MM.1S (cell line): ENCODE results near the gene RNF227.

ENCODE experiments used
- DNase-seq: peaks from one replicate; pipeline ENCODE4 v3.0.0-alpha.2; 2015
- H2AFZ ChIP-seq: fragments of 300-600 bp; sonication (generic); 2 replicates; pipeline ENCODE4 v1.6.0; 2016; ENCODE audit warnings: antibody characterized with exemption, low read length
- H3F3A ChIP-seq: fragments of 300-600 bp; sonication (generic); 2 replicates; pipeline ENCODE4 v1.6.1; 2016; ENCODE audit warnings: mild to moderate bottlenecking, antibody characterized with exemption, low read length, moderate library complexity, mixed read lengths; ENCODE audit not compliant: insufficient read depth
- H3K27ac ChIP-seq: fragments of 300-600 bp; sonication (generic); 2 replicates; pipeline ENCODE4 v1.5.1; 2016; ENCODE audit warnings: mild to moderate bottlenecking, low read length
- H3K27me3 ChIP-seq: fragments of 300-600 bp; sonication (generic); replicated peaks from 2 replicates; pipeline ENCODE4 v1.6.0; 2016; ENCODE audit warnings: low read length; ENCODE audit not compliant: insufficient read depth
- H3K36me3 ChIP-seq: fragments of 300-600 bp; sonication (generic); replicated peaks from 2 replicates; pipeline ENCODE4 v1.6.1; 2016; ENCODE audit warnings: mild to moderate bottlenecking, low read length, mixed read lengths; ENCODE audit not compliant: insufficient read depth
- H3K4me1 ChIP-seq: fragments of 300-600 bp; sonication (generic); 2 replicates; pipeline ENCODE4 v1.6.1; 2016; ENCODE audit warnings: low read length, mixed read lengths
- H3K4me2 ChIP-seq: fragments of 300-600 bp; sonication (generic); 2 replicates; pipeline ENCODE4 v1.6.0; 2016; ENCODE audit warnings: low read depth, low read length
- H3K4me3 ChIP-seq: fragments of 300-600 bp; sonication (generic); 2 replicates; pipeline ENCODE4 v1.5.1; 2016; ENCODE audit warnings: low read length, mixed read lengths
- H3K79me2 ChIP-seq: fragments of 300-600 bp; sonication (generic); 2 replicates; pipeline ENCODE4 v1.6.1; 2016; ENCODE audit warnings: mixed run types, low read length, mixed read lengths
- H3K9ac ChIP-seq: fragments of 300-600 bp; sonication (generic); 2 replicates; pipeline ENCODE4 v1.6.1; 2016; ENCODE audit warnings: low read length, mixed read lengths
- H3K9me2 ChIP-seq: fragments of 300-600 bp; sonication (generic); replicated peaks from 2 replicates; pipeline ENCODE4 v1.6.1; 2016; ENCODE audit warnings: mild to moderate bottlenecking, low read length, mixed read lengths; ENCODE audit not compliant: insufficient read depth
- H3K9me3 ChIP-seq: fragments of 300-600 bp; sonication (generic); replicated peaks from 2 replicates; pipeline ENCODE4 v1.6.1; 2016; ENCODE audit warnings: mild to moderate bottlenecking, low read length, mixed read lengths; ENCODE audit not compliant: insufficient read depth
- H4K20me1 ChIP-seq: fragments of 300-600 bp; sonication (generic); 2 replicates; pipeline ENCODE4 v1.6.1; 2016; ENCODE audit warnings: mild to moderate bottlenecking, low read length, moderate library complexity, mixed read lengths; ENCODE audit not compliant: insufficient read depth
- CTCF ChIP-seq: fragments of 300-600 bp; sonication (generic); IDR thresholded peaks from 2 replicates; pipeline ENCODE4 v1.5.1; 2016; ENCODE audit warnings: antibody characterized with exemption, low read length, mixed read lengths
- EZH2 ChIP-seq: fragments of 300-600 bp; sonication (generic); optimal IDR thresholded peaks from 2 replicates; pipeline ENCODE3; 2017; ENCODE audit warnings: low read depth, mild to moderate bottlenecking, antibody characterized with exemption, low read length, mixed read lengths
- EZH2phosphoT487 ChIP-seq: fragments of 300-600 bp; sonication (generic); IDR thresholded peaks from 2 replicates; pipeline ENCODE4 v1.6.1; 2018; ENCODE audit warnings: antibody characterized with exemption, low read length

The RNF227 gene

GRCh38 chr17:7884581-7885366 lies 31.3 kb downstream of the RNF227 start:
- no peak overlapping the region for H3K9ac ChIP-seq

GRCh38 chr17:7883781-7884386 lies 32.2 kb downstream of the RNF227 start:
- H3K4me1 ChIP-seq, result peaks cover 16% of the 10 kb centered on the region
- H3K9ac ChIP-seq, result no peak overlapping the region
- H3K27ac ChIP-seq, result no peak overlapping the region
- no peaks in the 10 kb centered on the region for H3K36me3 ChIP-seq
- no peaks in the 10 kb centered on the region for H3K9me2 ChIP-seq
- H3K4me2 ChIP-seq, result no peak overlapping the region
- no peaks in the 10 kb centered on the region for H3K79me2 ChIP-seq
- peaks cover 4% of the 10 kb centered on the region; the same call in 1 of the 2 replicates for H3F3A ChIP-seq
- H4K20me1 ChIP-seq, result no peaks in the 10 kb centered on the region
- no peak overlapping the region for H3K4me3 ChIP-seq
- peaks cover 75% of the 10 kb centered on the region for H3K27me3 ChIP-seq
- DNase-seq, result no peak
- no peak overlapping the region for H2AFZ ChIP-seq
- TF ChIP-seq EZH2 (no peak), CTCF (no peak), EZH2phosphoT487 (no peak)
- H3K9me3 ChIP-seq, result no peaks in the 10 kb centered on the region

More at GRCh38 chr17:7884581-7885366, 31.3 kb downstream of the RNF227 start:
- Histone ChIP-seq H3F3A (peaks cover 4% of the 10 kb centered on the region; the same call in 1 of the 2 replicates), H3K4me3 (peak overlapping the region; percentile 68; the same call in 1 of the 2 replicates), H3K9me2 (no peaks in the 10 kb centered on the region), H3K27ac (no peak overlapping the region), H3K27me3 (peaks cover 79% of the 10 kb centered on the region), H2AFZ (no peak overlapping the region), H3K79me2 (no peaks in the 10 kb centered on the region), H3K36me3 (no peaks in the 10 kb centered on the region), H3K9me3 (no peaks in the 10 kb centered on the region), H3K4me2 (no peak overlapping the region), H4K20me1 (no peaks in the 10 kb centered on the region), H3K4me1 (peaks cover 16% of the 10 kb centered on the region)
- DNase-seq, result no peak
- TF ChIP-seq EZH2phosphoT487 (no peak), EZH2 (no peak), CTCF (no peak)

GRCh38 chr17:7882629-7883028 lies 33.5 kb downstream of the RNF227 start:
- no peak overlapping the region for H3K27ac ChIP-seq
- DNase-seq, result no peak
- peaks cover 4% of the 10 kb centered on the region; the same call in 1 of the 2 replicates for H3F3A ChIP-seq

More at GRCh38 chr17:7882629-7883028, 33.5 kb downstream of the RNF227 start:
- Histone ChIP-seq H3K4me3 (no peak overlapping the region), H3K4me1 (peaks cover 16% of the 10 kb centered on the region), H4K20me1 (no peaks in the 10 kb centered on the region), H3K27me3 (peaks cover 63% of the 10 kb centered on the region), H3K4me2 (no peak overlapping the region), H3K9me3 (no peaks in the 10 kb centered on the region), H3K9me2 (no peaks in the 10 kb centered on the region), H3K79me2 (no peaks in the 10 kb centered on the region), H2AFZ (no peak overlapping the region), H3K9ac (no peak overlapping the region), H3K36me3 (no peaks in the 10 kb centered on the region)
- TF ChIP-seq CTCF (no peak), EZH2phosphoT487 (no peak), EZH2 (no peak)
